ENCODE results near the gene COG3.

- TF ChIP-seq CTCF (IDR thresholded peaks at IDR 0.05; ENCODE audit: low read depth, low read length, missing input control) (no peak), REST (IDR thresholded peaks at IDR 0.05) (no peak), HNF4G (IDR thresholded peaks at IDR 0.05) (no peak), ZBTB33 (IDR thresholded peaks at IDR 0.05) (no peak), MAX (IDR thresholded peaks at IDR 0.05) (no peak), EGR1 (IDR thresholded peaks at IDR 0.05; ENCODE audit: low read depth in 2 of 2) (no peak), FOXA1 (IDR thresholded peaks at IDR 0.05) (no peak), RAD21 (IDR thresholded peaks at IDR 0.05) (no peak), JUND (IDR thresholded peaks at IDR 0.05) (no peak), YY1 (IDR thresholded peaks at IDR 0.05) (no peak), ATF3 (IDR thresholded peaks at IDR 0.05) (no peak)
Measured at GRCh38 chr13:45565331-45565730, 100.6 kb downstream of the COG3 start.
